Gastroesophageal sphincter (tissue), 3 donors: ENCODE measurements around the gene MAGEB5.

ENCODE experiments used
- POLR2A ChIP-seq, 2 donors: fragments of 450-650 bp; IDR thresholded peaks; one replicate each; pipeline ENCODE4 v1.6.1; 2017; ENCODE audit warnings: antibody characterized with exemption in 2 of 2, mild to moderate bottlenecking in 2 of 2, moderate library complexity in 1 of 2
- POLR2AphosphoS5 ChIP-seq: sonication (generic); formaldehyde crosslinking; IDR thresholded peaks from one replicate; pipeline ENCODE4 v1.6.1; 2017; ENCODE audit warnings: antibody characterized with exemption
- TF ChIP-seq, protein P1 (sequence below), 4 experiments: fragments of 200-600 bp in 2 of 4; fragments of 450-650 bp in 2 of 4; sonication (generic) in 1 of 4; IDR thresholded peaks; one replicate each; pipeline ENCODE4 v1.5.1; 2017 to 2019; ENCODE audit warnings: antibody characterized with exemption in 4 of 4, mild to moderate bottlenecking in 2 of 4, moderate library complexity in 2 of 4

DNA sequence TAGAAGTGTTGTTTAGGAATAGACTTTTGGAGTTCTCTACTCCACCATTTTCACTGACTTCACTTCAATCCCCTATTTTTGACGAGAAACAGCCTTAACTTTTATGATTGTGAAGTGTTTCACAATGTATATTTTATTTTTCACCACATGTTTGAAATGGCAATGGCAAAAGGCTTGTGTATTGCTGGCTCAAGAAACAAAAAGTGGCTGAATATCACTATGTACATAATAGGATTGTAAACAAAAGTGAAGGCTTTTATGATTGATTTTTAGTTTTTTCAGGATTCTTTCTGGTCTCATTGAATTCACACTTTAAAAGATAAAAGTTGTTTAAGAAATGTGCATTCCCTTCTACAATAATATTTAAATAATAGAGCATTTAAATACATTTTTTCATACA is 18.2 kb downstream of the MAGEB5 start:
- TF ChIP-seq POLR2A (IDR thresholded peaks at IDR 0.05) (no peak), POLR2AphosphoS5 (no peak)
- TF ChIP-seq, protein P1, sequence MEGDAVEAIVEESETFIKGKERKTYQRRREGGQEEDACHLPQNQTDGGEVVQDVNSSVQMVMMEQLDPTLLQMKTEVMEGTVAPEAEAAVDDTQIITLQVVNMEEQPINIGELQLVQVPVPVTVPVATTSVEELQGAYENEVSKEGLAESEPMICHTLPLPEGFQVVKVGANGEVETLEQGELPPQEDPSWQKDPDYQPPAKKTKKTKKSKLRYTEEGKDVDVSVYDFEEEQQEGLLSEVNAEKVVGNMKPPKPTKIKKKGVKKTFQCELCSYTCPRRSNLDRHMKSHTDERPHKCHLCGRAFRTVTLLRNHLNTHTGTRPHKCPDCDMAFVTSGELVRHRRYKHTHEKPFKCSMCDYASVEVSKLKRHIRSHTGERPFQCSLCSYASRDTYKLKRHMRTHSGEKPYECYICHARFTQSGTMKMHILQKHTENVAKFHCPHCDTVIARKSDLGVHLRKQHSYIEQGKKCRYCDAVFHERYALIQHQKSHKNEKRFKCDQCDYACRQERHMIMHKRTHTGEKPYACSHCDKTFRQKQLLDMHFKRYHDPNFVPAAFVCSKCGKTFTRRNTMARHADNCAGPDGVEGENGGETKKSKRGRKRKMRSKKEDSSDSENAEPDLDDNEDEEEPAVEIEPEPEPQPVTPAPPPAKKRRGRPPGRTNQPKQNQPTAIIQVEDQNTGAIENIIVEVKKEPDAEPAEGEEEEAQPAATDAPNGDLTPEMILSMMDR (IDR thresholded peaks at IDR 0.05) = no peak
